Measurements from ENCODE around the gene PINLYP.

DNA sequence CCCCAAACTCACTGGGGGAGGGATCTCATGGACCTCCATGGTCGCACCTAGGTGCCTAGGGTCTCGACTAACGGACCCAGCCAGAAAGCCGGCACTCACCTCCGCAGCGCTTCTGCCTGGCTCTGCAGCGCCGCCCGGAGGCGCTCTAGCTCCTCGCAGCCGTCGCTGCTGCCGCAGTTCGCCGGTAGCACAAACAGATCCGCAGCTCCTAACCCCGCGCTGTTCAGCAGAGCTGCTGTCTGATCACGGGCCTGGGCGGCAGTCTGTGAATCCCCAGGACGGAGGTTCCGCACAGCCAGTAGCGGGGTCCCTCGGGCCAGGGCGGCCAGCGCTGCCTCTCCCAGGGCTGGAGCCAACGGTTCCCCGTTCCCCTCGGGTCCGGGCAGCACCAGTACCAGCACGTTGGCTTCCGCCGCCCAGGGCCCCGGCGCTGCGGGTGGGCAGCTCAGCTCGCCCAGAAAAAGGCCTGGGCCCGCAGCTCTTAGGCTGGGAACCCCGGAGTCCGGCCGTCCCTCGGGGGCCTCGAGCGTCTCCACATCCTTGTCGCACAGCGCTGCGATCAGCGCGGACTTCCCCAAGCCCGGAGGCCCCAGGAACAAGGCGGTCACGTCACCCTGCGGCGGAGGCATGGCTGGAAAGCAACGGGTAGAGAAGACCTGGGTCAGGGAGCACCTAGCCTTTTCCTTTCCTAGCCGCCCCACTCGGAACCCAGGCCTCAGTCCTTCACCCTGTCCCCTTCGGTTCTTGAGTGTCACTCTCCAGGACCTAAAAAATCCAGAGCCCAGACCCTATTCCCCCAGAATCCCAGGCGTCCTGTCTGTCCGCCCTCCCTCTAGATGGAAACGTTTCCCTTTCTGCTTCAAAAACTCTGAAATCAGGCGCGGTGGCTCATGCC lies 19.4 kb downstream of the PINLYP start:
- TF ChIP-seq, protein P1, sequence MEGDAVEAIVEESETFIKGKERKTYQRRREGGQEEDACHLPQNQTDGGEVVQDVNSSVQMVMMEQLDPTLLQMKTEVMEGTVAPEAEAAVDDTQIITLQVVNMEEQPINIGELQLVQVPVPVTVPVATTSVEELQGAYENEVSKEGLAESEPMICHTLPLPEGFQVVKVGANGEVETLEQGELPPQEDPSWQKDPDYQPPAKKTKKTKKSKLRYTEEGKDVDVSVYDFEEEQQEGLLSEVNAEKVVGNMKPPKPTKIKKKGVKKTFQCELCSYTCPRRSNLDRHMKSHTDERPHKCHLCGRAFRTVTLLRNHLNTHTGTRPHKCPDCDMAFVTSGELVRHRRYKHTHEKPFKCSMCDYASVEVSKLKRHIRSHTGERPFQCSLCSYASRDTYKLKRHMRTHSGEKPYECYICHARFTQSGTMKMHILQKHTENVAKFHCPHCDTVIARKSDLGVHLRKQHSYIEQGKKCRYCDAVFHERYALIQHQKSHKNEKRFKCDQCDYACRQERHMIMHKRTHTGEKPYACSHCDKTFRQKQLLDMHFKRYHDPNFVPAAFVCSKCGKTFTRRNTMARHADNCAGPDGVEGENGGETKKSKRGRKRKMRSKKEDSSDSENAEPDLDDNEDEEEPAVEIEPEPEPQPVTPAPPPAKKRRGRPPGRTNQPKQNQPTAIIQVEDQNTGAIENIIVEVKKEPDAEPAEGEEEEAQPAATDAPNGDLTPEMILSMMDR (IDR thresholded peaks at IDR 0.05) = peak in 3 of 4 experiments; percentile 30 to 49 (median 31)
- TF ChIP-seq POLR2A (IDR thresholded peaks at IDR 0.05) = no peak
